Stimulated activated CD8-positive, alpha-beta memory T cell treated with anti-CD3 and anti-CD28 coated beads, Interleukin-2, amount 100 ng/mL, for 1 hour (primary cell): ENCODE results near the gene GPX1.
"Not testable (repeated sequence)": the region's sequence is repeated elsewhere in the genome, so short reads cannot be mapped to it uniquely, and the experiment has no call there.

Source experiments
- DNase-seq, 2 donors: peaks; one replicate each; pipeline ENCODE4 v3.0.0-alpha.2; 2020; ENCODE audit warnings: low read depth in 2 of 2

GPX1 gene

DNA sequence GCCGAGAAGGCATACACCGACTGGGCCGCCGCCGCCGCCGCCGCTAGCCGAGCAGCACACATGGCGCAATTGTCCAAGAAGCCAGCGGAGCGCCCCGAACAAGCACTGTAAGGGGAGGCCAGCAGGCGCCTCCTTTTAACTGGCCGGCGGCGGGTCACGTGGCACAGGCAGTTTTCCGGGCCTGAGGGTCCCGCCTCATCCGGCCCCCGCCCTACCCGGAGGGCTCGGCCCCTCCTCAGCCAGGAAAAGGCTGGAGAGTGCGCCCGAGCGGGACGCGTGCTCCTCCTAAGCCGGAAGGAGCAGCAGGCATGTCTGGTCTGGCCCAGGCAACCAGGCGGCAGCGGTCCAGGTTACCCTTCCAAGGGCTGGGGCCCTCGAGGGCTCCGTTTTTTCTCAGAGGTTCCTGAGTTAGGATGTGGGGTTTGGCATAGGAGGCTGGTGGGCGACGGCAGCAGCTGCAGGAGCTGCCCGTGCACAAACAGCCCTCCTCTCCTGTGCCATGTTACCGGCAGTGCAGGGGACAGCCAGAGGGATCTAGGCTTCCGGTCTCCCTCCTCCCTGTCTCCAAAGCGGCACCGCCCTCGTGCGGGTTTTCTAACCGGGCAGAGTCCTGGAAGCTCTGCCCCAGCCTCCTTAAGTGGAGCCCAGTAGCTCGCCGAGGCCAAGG is at the start of gene GPX1:
Gene GPX1, minus strand, starts transcription at position 137 of the 667 bp plus-strand sequence. Its CDS starts 75 bp downstream, at position 62.
- DNase-seq: peak; percentile 48 to 58

DNA sequence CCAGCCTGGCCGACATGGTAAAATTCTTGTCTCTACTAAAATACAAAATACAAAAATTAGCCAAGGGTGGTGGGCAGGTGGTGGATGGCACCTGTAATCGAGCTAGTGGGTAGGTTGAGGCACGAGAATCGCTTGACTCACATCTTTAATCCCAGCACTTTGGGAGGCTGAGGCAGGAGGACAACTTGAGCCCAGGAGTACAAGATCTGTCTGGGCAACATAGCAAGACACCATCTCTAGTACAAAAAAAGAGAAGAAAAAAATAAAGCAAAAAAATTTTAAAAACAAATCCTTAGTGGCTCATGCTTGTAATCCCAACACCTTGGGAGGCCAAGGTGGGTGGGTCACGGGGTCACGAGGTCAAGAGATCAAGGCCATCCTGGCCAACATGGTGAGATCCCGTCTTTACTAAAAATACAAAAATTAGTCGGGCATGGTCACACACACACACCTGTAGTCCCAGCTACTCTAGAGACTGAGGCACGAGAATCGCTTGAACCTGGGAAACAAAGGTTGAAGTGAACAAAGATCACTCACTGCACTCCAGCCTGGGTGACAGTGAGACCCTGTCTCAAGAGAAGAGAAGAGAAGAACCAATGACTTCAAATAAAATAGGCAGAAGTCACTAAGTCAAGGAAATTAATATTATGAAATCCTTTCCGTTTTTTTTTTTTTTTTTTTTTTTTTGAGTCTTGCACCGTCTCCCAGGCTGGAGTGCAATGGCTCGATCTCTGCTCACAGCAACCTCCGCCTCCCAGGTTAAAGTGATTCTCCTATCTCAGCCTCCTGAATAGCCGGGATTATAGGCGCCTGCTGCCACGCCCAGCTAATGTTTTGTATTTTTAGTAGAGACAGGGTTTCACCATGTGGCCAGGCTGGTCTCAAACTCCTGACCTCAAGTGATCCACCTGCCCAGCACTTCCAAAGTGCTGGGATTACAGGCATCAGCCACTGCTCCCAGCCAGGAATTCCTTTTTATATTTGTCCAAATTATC is 48.7 kb upstream of the GPX1 start:
- no peak for DNase-seq

- not testable (repeated sequence) for DNase-seq
These were observed 47.4 kb upstream of the GPX1 start for GRCh38 chr3:49405570-49405969.

GRCh38 chr3:49403891-49404290 is 45.7 kb upstream of the GPX1 start:
- no peak for DNase-seq

- no peak for DNase-seq
These were observed 43.6 kb upstream of the GPX1 start for GRCh38 chr3:49401766-49402165.

GRCh38 chr3:49399461-49399860 is 41.3 kb upstream of the GPX1 start:
- DNase-seq: no peak

- DNase-seq: no peak
These were observed 39.3 kb upstream of the GPX1 start for GRCh38 chr3:49397470-49397869.

DNA sequence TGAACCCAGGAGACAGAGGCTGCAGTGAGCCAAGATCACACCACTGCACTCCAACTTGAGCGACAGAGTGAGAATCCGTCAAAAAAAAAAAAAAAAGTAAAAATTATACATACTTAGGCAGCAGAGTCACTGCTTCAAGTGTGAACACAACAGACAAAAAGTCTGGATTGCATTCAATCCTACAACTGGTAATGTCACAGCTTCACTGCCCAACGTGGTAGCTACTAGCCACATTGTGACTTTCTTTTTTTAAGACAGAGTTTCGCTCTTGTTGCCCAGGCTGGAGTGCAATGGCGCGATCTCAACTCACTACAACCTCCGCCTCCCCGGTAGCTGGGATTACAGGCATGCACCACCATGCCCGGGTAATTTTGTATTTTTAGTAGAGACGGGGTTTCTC is 33.2 kb upstream of the GPX1 start:
- not testable (repeated sequence) for DNase-seq

GRCh38 chr3:49389297-49389696 is 31.1 kb upstream of the GPX1 start:
- no peak for DNase-seq

GRCh38 chr3:49388289-49388820 is 30.2 kb upstream of the GPX1 start:
- DNase-seq: no peak

DNA sequence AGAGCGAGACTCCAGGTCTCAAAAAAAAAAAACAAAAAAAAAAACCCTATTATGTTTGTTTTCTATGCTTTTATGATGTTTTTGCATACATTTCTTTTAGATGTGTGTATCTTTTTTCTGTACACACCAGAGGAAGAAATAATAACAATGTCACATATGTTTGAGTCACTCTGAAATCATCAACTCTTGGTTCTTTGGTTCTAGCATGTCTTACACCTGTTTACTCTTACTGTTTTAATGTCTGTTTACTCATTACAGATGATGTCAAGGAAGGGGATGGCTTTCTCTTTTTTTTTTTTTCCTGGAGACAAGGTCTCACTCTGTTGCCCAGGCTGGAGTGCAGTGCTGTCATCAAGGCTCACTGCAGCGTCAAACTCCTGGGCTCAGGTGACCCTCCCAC is 29.6 kb upstream of the GPX1 start:
- DNase-seq: no peak

DNA sequence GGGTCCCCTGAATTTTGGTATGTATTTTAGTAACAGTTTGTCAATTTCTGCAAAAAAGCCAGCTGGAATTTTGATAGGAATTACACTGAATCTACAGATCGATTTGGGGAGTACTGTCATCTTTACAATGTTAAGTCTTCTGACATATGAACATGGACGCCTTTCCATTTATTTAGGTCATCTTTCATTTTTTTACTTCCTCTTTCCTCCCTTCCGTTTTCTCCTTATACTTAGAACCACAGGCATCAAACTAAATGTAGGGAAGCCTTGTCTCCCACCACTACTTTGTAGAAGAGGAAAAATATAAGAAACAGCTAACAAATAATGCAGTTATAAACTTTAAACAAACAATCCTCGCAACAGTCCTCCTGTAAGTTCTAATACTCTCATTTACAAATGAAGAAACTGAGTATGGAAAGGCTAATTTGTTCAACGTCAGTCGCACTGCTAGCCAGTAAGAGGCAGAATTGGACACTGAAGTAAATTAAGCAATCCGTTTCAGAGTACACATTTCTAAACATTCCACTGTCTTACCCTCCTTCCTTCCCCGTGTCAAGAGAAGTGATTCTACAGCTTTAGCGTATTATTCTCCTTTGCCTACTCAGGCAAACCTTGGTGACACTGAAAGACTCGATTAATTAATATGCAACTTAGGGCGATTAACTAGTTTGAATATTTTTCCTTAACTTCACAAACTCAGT is 28.1 kb upstream of the GPX1 start:
- DNase-seq: no peak

- DNase-seq: no peak
These were observed 27.5 kb upstream of the GPX1 start for GRCh38 chr3:49385617-49386016.

DNA sequence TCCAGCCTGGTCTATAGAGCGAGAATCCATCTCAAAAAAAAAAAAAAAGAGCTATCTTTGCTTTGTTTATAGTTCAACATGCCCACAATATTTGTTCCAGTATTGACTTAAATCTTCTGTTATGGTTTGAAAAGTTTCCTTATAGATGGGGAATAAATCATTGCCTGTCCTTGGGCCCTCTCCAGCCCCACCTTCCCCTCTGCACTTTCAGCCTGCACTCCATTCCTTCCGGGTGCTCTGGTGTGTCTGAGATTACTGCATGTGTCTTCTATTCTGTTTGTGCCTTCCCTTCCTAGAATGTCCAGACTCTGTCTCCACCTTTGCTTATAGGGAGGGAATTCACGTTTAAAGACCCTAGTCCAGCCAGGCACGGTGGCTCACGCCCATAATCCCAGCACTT is 25.2 kb upstream of the GPX1 start:
- DNase-seq: no peak

DNA sequence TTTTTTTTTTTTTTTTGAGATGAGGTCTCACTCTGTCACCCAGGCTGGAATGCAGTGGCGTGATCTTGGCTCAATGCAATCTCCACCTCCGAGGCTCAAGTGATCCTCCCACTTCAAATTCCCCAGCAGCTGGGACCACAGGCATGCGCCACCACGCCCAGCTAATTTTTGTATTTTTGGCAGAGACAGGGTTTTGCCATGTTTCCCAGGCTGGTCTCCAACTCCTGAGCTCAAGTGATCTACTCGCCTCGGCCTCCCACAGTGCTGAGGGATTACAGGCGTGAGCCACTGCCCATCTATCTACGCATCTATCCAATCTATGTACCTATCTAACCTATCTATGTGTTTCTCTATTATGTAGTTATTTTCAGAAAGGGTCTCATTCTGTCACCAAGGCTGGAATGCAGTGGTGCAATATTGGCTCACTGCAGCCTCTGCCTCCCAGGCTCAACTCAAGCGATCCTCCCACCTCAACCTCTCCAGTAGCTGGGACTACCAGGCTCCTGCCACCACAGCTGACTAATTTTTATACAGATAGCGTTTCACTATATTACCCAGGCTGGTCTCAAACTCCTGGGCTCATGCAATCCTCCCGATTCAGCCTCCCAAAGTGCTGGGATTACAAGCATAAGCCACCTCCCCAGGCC is 20.2 kb upstream of the GPX1 start:
- DNase-seq: no peak

DNA sequence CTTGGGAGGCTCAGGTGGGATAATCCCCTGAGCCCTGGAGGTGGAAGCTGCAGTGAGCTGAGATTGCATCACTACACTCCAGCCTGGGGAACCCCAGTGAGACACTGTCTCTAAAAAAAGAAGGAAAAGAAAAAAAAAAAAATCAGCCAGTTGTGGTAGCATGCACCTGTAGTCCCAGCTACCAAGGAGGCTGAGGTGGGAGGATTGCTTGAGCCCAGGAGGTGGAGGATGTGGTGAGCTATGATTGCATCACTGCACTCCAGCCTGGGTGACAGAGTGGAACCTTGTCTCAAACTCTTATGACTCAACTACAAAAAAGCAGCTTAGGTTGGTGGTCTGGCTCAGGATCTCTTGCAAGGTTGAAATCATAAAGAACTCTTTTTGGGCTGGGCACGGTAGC is 19.3 kb upstream of the GPX1 start:
- DNase-seq: no peak

GRCh38 chr3:49371946-49372345 is 13.8 kb upstream of the GPX1 start:
- DNase-seq: no peak

GRCh38 chr3:49370585-49371290 is 12.6 kb upstream of the GPX1 start:
- no peak for DNase-seq

- DNase-seq: no peak
These were observed 4.4 kb upstream of the GPX1 start for GRCh38 chr3:49362561-49362960.

DNA sequence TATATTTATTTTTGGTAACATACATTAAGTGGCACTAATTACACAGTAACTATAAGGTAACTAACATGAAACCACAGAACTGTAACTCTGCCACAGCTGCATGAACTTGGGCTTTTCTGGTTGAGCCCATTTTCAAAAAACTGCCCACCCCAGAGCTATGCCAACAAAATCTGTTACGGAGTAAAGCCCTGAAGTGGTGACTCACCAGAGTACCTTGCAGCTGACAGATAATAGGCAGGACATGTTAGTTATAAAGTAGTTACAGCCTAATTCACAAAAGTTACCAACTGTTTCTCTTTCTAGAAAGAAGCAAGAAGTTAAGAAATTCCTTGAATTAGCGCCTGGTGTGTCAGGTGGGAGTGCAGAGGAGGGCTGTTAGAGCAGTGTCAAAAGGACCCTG is 1.5 kb upstream of the GPX1 start:
- no peak for DNase-seq

DNA sequence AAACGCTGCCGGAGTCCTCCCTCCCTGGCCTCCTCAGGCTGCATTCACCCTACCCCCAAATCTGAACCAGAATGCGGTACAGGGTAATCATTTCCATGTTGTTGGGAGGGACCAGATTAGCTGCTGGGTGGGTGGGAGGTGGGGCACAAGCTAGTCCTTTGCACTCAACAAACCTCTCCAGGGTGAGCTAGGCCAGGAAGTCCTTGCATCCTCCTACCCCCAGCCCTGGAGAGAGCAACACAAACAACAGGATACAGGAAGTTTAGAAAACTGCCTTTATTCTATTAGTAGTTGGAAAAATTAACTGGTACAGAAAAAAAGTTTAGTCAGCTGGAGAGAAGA is 702 bp upstream of the GPX1 start:
- DNase-seq: no peak
